NCI-H187 treated with DMSO at 0.1 percent for 48 hours (cell line): ENCODE results near the gene DUS3L.
"Not testable (repeated sequence)": the region's sequence is repeated elsewhere in the genome, so short reads cannot be mapped to it uniquely, and the experiment has no call there.

Source experiments
- DNase-seq: peaks from one replicate; lab custom pipeline; 2025; lab: John Stamatoyannopoulos, UW

The DUS3L gene

GRCh38 chr19:5772416-5772815 lies 18.5 kb downstream of the DUS3L start:
- DNase-seq, result no peak

GRCh38 chr19:5767949-5768348 lies 23.0 kb downstream of the DUS3L start:
- no peak for DNase-seq

- DNase-seq, result no peak
Observed at GRCh38 chr19:5765220-5765619, 25.7 kb downstream of the DUS3L start.

- DNase-seq, result no peak
Observed at GRCh38 chr19:5762608-5763217, 28.2 kb downstream of the DUS3L start.

GRCh38 chr19:5753743-5754142 lies 37.2 kb downstream of the DUS3L start:
- no peak for DNase-seq

- DNase-seq, result no peak
Observed at GRCh38 chr19:5751709-5752108, 39.3 kb downstream of the DUS3L start.

- DNase-seq, result no peak
Observed at GRCh38 chr19:5749505-5749904, 41.5 kb downstream of the DUS3L start.

- not testable (repeated sequence) for DNase-seq
Observed at GRCh38 chr19:5748920-5749319, 42.0 kb downstream of the DUS3L start.

- not testable (repeated sequence) for DNase-seq
Observed at GRCh38 chr19:5744999-5745398, 46.0 kb downstream of the DUS3L start.

- DNase-seq, result no peak
Observed at GRCh38 chr19:5743630-5744029, 47.3 kb downstream of the DUS3L start.

GRCh38 chr19:5742051-5742450 lies 48.9 kb downstream of the DUS3L start:
- DNase-seq, result no peak

- DNase-seq, result no peak
Observed at GRCh38 chr19:5738423-5738822, 52.5 kb downstream of the DUS3L start.
